Right renal cortex interstitium (tissue), 3 donors: ENCODE data around the gene IFIT2. TPM values are rescaled to one million over a fixed set of nuclear protein-coding genes. Genes with fewer than 3 reads are reported as not detected.
"Not testable (repeated sequence)": the region's sequence is repeated elsewhere in the genome, so short reads cannot be mapped to it uniquely, and the experiment has no call there.

Experiments
- DNase-seq, 3 donors: peaks; one replicate each; pipeline ENCODE4 v3.0.0-alpha.2; 2013; ENCODE audit warnings: low read depth in 3 of 3, low spot score in 2 of 3
- polyA plus RNA-seq, 3 donors: library from polyadenylated mRNA; unstranded; fragments of 120-200 nt; gene quantifications; one replicate each; pipeline ENCODE4 v1.2.1, GENCODE V29; 2013; ENCODE audit not compliant: insufficient read length in 3 of 3

The IFIT2 gene
- polyA plus RNA-seq, 3 donors = 9.9 to 10.5 (median 10.4) TPM

DNA sequence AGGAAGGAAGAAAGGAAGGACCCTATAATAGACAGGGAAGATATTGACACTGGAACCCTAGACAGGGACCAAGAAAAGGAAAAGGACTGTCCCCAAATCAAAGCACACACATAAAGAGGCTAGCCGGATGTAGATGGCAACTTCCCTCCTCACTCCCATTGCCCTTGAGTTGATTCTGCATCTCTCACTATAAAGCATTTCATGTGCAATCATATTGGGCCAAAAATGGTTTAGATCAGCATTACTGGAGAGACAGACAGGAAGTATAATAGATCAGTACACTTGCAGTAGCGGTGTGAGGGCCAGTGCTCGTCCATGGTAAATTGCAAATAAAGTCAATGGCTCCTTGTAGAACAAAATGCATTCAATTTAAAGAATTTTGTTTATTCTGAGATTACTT, 34.4 kb downstream of the IFIT2 start:
- DNase-seq = no peak

DNA sequence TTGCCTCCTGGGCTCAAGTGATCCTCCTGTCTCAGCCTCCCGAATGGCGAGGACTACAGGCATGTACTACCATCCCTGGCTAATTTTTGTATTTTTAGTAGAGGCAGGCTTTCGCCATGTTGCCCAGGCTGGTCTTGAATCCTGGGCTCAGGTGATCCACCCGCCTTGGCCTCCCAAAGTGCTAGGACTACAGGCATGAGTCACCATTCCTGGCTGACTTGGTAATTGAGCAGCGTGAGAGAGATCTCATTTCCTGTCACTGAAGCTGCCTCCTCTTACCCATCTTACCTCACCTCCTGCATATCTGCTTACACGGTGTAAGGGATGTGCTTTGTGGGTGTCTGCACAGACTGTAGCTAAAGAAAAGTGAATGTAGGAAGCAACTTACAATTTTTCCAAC, 35.6 kb downstream of the IFIT2 start:
- no peak for DNase-seq

DNA sequence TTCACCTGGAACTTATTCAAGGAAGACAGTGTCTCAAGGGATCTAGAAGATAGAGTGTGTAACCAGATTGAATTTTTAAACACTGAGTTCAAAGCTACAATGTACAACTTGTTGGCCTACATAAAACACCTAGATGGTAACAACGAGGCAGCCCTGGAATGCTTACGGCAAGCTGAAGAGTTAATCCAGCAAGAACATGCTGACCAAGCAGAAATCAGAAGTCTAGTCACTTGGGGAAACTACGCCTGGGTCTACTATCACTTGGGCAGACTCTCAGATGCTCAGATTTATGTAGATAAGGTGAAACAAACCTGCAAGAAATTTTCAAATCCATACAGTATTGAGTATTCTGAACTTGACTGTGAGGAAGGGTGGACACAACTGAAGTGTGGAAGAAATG, 36.9 kb downstream of the IFIT2 start:
- DNase-seq = no peak

DNA sequence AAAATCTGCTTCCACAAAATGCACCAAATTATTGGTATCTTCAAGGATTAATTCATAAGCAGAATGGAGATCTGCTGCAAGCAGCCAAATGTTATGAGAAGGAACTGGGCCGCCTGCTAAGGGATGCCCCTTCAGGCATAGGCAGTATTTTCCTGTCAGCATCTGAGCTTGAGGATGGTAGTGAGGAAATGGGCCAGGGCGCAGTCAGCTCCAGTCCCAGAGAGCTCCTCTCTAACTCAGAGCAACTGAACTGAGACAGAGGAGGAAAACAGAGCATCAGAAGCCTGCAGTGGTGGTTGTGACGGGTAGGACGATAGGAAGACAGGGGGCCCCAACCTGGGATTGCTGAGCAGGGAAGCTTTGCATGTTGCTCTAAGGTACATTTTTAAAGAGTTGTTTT, 38.0 kb downstream of the IFIT2 start:
- DNase-seq = no peak

GRCh38 chr10:89341649-89342048, 39.8 kb downstream of the IFIT2 start:
- no peak for DNase-seq

- DNase-seq = no peak
Observed at GRCh38 chr10:89342206-89342958, 40.5 kb downstream of the IFIT2 start.

- DNase-seq = no peak
Observed at GRCh38 chr10:89343089-89343767, 41.4 kb downstream of the IFIT2 start.

GRCh38 chr10:89344156-89344555, 42.3 kb downstream of the IFIT2 start:
- DNase-seq = no peak

DNA sequence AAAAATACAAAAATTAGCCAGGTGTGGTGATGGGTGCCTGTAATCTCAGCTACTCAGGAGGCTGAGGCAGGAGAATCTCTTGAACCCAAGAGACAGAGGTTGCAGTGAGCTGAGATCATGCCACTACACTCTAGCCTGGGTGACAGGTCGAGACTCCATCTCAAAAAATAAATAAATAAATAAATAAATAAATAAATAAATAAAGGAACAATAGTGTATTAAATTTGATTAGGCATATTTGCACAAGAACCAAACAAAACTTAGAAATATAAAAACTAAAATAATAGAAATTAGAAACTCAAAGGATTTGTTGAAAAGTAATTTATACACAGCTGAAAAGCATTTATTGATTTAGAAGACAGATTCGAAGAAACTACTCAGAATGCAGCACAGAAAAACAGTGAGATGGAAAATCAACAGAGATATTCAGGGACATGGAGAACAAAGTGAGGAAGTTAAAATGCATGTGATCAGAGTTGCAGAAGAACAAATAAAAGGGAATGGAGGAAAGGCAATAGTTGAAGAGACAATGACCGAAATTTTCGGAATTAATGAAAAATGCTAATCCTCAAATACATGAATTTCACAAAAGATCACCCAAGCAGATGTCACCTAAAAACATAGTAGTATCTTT, 43.6 kb downstream of the IFIT2 start:
- no peak for DNase-seq

GRCh38 chr10:89346405-89347254, 44.8 kb downstream of the IFIT2 start:
- DNase-seq = no peak

DNA sequence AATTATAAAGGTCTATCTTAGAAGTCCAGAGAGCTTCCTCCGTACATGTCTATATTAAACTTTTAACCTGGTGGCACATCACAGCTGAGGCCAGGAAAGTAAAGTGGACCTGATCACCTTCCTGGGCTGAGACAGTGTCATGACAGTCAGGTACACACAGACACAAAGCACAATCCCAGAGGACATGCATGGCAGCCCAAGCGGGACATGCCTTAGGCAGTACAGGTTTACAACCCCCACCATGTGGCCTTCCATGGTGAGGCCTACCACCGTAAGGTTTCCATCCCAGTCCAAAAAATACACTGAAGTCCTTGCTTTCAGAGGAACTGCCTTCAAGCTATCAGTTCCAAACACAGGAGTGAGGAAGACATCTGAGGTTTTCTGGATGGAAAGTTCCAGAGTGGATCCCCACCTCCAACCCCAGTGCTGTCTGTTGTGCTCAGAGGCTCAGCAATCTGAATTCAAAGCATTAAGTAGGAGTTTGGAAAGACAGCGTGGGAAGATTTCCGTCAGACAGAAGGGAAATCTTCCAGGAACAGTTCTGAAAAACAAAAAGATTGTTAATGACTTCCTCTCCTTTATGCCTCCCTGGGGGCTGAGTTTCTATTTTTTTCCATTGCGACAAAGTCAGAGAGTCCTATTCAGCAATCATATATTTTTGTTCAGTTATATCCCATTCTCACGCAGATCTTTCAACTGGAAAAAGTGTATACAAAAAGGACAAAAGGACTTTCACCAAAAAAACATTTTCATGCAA, 46.0 kb downstream of the IFIT2 start:
- no peak for DNase-seq

DNA sequence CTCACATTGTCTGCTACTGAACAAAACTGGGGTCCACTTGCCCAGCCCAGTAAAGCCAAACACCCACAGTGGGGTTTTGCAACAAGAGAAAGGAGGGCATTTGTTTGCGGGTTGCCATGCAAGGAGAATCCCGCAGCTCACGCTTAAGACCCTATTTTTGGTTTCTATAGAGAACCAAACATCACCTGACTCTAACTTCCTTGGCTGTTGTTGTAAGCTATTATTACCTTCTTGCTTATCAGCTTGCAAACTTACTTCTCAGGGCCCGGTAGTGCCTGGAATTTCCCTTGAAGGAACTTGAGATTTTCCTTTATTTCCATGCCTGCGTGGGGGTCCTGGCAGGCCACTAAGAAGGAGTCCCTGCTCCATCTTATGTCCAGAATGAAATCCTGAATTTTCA, 46.6 kb downstream of the IFIT2 start:
- DNase-seq = no peak

GRCh38 chr10:89348975-89349374, 47.1 kb downstream of the IFIT2 start:
- no peak for DNase-seq

GRCh38 chr10:89350631-89351315, 48.9 kb downstream of the IFIT2 start:
- not testable (repeated sequence) for DNase-seq

GRCh38 chr10:89351412-89351779, 49.5 kb downstream of the IFIT2 start:
- DNase-seq = no peak

- DNase-seq = no peak
Observed at GRCh38 chr10:89351780-89352597, 50.1 kb downstream of the IFIT2 start.

GRCh38 chr10:89352802-89353201, 51.0 kb downstream of the IFIT2 start:
- DNase-seq = no peak

- DNase-seq = no peak
Observed at GRCh38 chr10:89355394-89355931, 53.6 kb downstream of the IFIT2 start.

- no peak for DNase-seq
Observed at GRCh38 chr10:89357096-89357495, 55.2 kb downstream of the IFIT2 start.
